HCT116 (cell line): Measurements from ENCODE around the gene LRRC75A. TPM values are rescaled to one million over a fixed set of nuclear protein-coding genes. Genes with fewer than 3 reads are reported as not detected.

ENCODE experiments used
- ATAC-seq: fragments of 200-7000 bp; cut with Tn5 transposase; 2 replicates; pipeline ENCODE4 v1.9.1; 2020; ENCODE audit warnings: mild to moderate bottlenecking, moderate library complexity
- BruUV-seq: library from RNA; stranded (reverse); fragments of 400-500 nt; replicated peaks from 2 replicates; lab custom pipeline; 2021; lab: Mats Ljungman, UMichigan
- CTCF ChIA-PET: fragments of 300-600 bp; sonication (Branson Sonifier 250); formaldehyde crosslinking; loops from one replicate; lab custom pipeline; 2021; ENCODE audit warnings: antibody characterized with exemption; lab: Charles Lee
- POLR2A ChIA-PET: fragments of 300-600, 350-600 bp; sonication (Branson Sonifier 250); formaldehyde crosslinking; loops from one replicate; lab custom pipeline; 2021; ENCODE audit warnings: antibody characterized with exemption; lab: Charles Lee
- RAD21 ChIA-PET, 2 experiments: fragments of 300-600 bp; sonication (Branson Sonifier 250); formaldehyde crosslinking; loops; one replicate each; lab custom pipeline; 2023; ENCODE audit warnings: low total read pairs in 2 of 2; ENCODE audit not compliant: uncharacterized antibody in 2 of 2, unreplicated experiment in 2 of 2, low non-redundant PET in 1 of 2; lab: Charles Lee
- DNase-seq: peaks from one replicate; pipeline ENCODE4 v3.0.0-alpha.2; 2010; ENCODE audit warnings: low read depth, low spot score
- H2AFZ ChIP-seq: fragments of 200-600 bp; shearing (Covaris generic), sonication (generic); 2 replicates; pipeline ENCODE4 v1.6.1; 2017; ENCODE audit warnings: low read depth, mixed run types, mixed read lengths, antibody characterized with exemption, low read length; ENCODE audit not compliant: poor library complexity, severe bottlenecking
- H3K27ac ChIP-seq: 2 replicates; pipeline ENCODE4 v1.5.1; 2012; ENCODE audit warnings: low read depth, low read length
- H3K27me3 ChIP-seq: fragments of 200-600 bp; sonication (generic); 2 replicates; pipeline ENCODE4 v1.6.1; 2016; ENCODE audit warnings: mixed run types, low read length, mixed read lengths; ENCODE audit not compliant: insufficient read depth
- H3K36me3 ChIP-seq, 2 experiments: fragments of 200-500 bp in 1 of 2; fragments of 200-600 bp in 1 of 2; sonication (Bioruptor generic) in 1 of 2; sonication (generic) in 1 of 2; 2 replicates each; pipeline versions ENCODE4 v1.5.1 to v1.6.1; 2014 to 2016; ENCODE audit warnings: low read length in 2 of 2, inconsistent platforms in 1 of 2, mixed read lengths in 1 of 2, mixed run types in 1 of 2; ENCODE audit not compliant: insufficient read depth in 2 of 2, control insufficient read depth in 1 of 2
- H3K4me1 ChIP-seq, 2 experiments: fragments of 200-600 bp in 1 of 2; sonication (generic) in 1 of 2; 2 replicates each; pipeline versions ENCODE4 v1.5.1 to v1.6.1; 2012 to 2017; ENCODE audit warnings: low read length in 2 of 2, inconsistent platforms in 1 of 2, mild to moderate bottlenecking in 1 of 2, mixed read lengths in 1 of 2, mixed run types in 1 of 2, moderate library complexity in 1 of 2; ENCODE audit not compliant: insufficient read depth in 2 of 2, control insufficient read depth in 1 of 2
- H3K4me2 ChIP-seq: fragments of 200-600 bp; sonication (generic); 2 replicates; pipeline ENCODE4 v1.6.1; 2017; ENCODE audit warnings: mixed run types, low read length, mixed read lengths
- H3K4me3 ChIP-seq, 2 experiments: fragments of 200-600 bp in 1 of 2; sonication (generic) in 1 of 2; replicated peaks in 1 of 2; 2 replicates each; pipeline ENCODE4 v1.5.1; 2011 to 2016; ENCODE audit warnings: low read length in 2 of 2, control low read depth in 1 of 2, low read depth in 1 of 2, mild to moderate bottlenecking in 1 of 2, mixed read lengths in 1 of 2, mixed run types in 1 of 2
- H3K79me2 ChIP-seq: fragments of 200-600 bp; sonication (generic); 2 replicates; pipeline ENCODE4 v1.6.1; 2017; ENCODE audit warnings: mild to moderate bottlenecking, mixed run types, low read length, moderate library complexity, mixed read lengths; ENCODE audit not compliant: insufficient read depth
- H3K9ac ChIP-seq: fragments of 200-600 bp; sonication (generic); 2 replicates; pipeline ENCODE4 v1.6.1; 2016; ENCODE audit warnings: low read length, mixed read lengths
- H3K9me2 ChIP-seq: fragments of 200-600 bp; sonication (generic), shearing (Covaris generic); 2 replicates; pipeline ENCODE4 v1.6.1; 2017; ENCODE audit warnings: mixed run types, mild to moderate bottlenecking, moderate library complexity; ENCODE audit not compliant: insufficient read depth
- H3K9me3 ChIP-seq, 2 experiments: fragments of 200-500 bp in 1 of 2; fragments of 200-600 bp in 1 of 2; sonication (Bioruptor generic) in 1 of 2; sonication (generic) in 1 of 2; 2 replicates each; pipeline ENCODE4 v1.6.1; 2014 to 2017; ENCODE audit warnings: low read length in 2 of 2, mixed read lengths in 2 of 2, inconsistent platforms in 1 of 2, low read depth in 1 of 2, mild to moderate bottlenecking in 1 of 2, mixed run types in 1 of 2, moderate library complexity in 1 of 2; ENCODE audit not compliant: control insufficient read depth in 1 of 2, insufficient read depth in 1 of 2
- H4K20me1 ChIP-seq: fragments of 200-600 bp; sonication (generic), shearing (Covaris generic); 2 replicates; pipeline ENCODE4 v1.6.1; 2017; ENCODE audit warnings: mixed run types, mild to moderate bottlenecking, moderate library complexity; ENCODE audit not compliant: insufficient read depth
- CBX3 ChIP-seq: IDR thresholded peaks from 2 replicates; pipeline ENCODE4 v1.6.1; 2012; ENCODE audit warnings: low read depth
- CEBPB ChIP-seq: IDR thresholded peaks from 2 replicates; pipeline ENCODE4 v1.6.1; 2012; ENCODE audit warnings: low read depth
- EZH2phosphoT487 ChIP-seq: fragments of 200-600 bp; IDR thresholded peaks from 2 replicates; pipeline ENCODE4 v1.6.1; 2018; ENCODE audit warnings: antibody characterized with exemption, borderline replicate concordance
- RAD21 ChIP-seq: IDR thresholded peaks from 2 replicates; pipeline ENCODE4 v1.6.1; 2012; ENCODE audit warnings: low read depth, mild to moderate bottlenecking
- TCF7L2 ChIP-seq: IDR thresholded peaks from 2 replicates; pipeline ENCODE4 v1.7.0; 2011; ENCODE audit warnings: borderline replicate concordance, inconsistent platforms; ENCODE audit not compliant: insufficient read depth, insufficient read length; ENCODE audit errors: extremely low read depth
- intact Hi-C: fragments of 100-400 bp; cut with micrococcal nuclease; formaldehyde crosslinking; loops from 2 replicates; pipeline ENCODE4 v1.10.0; 2022
- total RNA-seq: library from RNA; stranded (reverse); gene quantifications from one replicate; pipeline ENCODE4 v1.2.1, GENCODE V29; 2021; ENCODE audit not compliant: unreplicated experiment
- TF ChIP-seq, protein P1 (sequence below): IDR thresholded peaks from 2 replicates; pipeline ENCODE4 v1.6.1; 2012; ENCODE audit warnings: low read depth
- TF ChIP-seq, protein P2 (sequence below), 3 experiments: fragments of 200-600 bp in 1 of 3; sonication (generic) in 1 of 3; IDR thresholded peaks in 2 of 3; conservative IDR thresholded peaks in 1 of 3; 2 replicates each; pipeline ENCODE4 v1.5.1; 2012 to 2017; ENCODE audit warnings: low read depth in 2 of 3, low read length in 2 of 3, antibody characterized with exemption in 1 of 3, borderline replicate concordance in 1 of 3, control low read depth in 1 of 3, mild to moderate bottlenecking in 1 of 3, mixed read lengths in 1 of 3, mixed run types in 1 of 3, moderate library complexity in 1 of 3; ENCODE audit not compliant: insufficient read depth in 1 of 3
- TF ChIP-seq, protein P3 (sequence below): IDR thresholded peaks from 2 replicates; pipeline ENCODE4 v1.6.1; 2012

Gene LRRC75A
- total RNA-seq, 1 experiment from 2014 or later, result 2.3 TPM

DNA sequence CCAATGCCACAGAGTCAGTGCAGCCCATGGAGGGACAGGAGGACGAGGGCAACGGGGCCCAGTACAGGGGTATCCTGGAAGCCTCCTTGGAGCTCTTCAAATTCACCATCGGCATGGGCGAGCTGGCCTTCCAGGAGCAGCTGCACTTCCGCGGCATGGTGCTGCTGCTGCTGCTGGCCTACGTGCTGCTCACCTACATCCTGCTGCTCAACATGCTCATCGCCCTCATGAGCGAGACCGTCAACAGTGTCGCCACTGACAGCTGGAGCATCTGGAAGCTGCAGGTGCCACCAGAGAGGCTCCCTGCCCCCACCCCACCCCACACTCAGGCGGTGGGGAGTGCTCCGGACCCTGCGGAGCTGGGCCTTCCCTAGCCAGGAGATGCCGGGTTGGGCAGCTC lies 60.0 kb downstream of the LRRC75A start:
- DNase-seq, result no peak
- no peaks in the 10 kb centered on the region for H3K9me3 ChIP-seq
- peaks cover 2 to 10% of the 10 kb centered on the region in 2 experiments; a peak in 3 of 4 replicates for H3K4me1 ChIP-seq
- H3K9me2 ChIP-seq, result no peaks in the 10 kb centered on the region
- CTCF ChIA-PET, result no interaction called here
- H3K27me3 ChIP-seq, result no peaks in the 10 kb centered on the region
- no peak overlapping the region for H2AFZ ChIP-seq
- H3K36me3 ChIP-seq, result no peaks in the 10 kb centered on the region
- H3K27ac ChIP-seq, result no peak overlapping the region
- no peaks in the 10 kb centered on the region for H4K20me1 ChIP-seq
- TF ChIP-seq EZH2phosphoT487 (no peak), TCF7L2 (no peak), CEBPB (no peak), CBX3 (no peak), RAD21 (no peak)
- TF ChIP-seq, protein P1, sequence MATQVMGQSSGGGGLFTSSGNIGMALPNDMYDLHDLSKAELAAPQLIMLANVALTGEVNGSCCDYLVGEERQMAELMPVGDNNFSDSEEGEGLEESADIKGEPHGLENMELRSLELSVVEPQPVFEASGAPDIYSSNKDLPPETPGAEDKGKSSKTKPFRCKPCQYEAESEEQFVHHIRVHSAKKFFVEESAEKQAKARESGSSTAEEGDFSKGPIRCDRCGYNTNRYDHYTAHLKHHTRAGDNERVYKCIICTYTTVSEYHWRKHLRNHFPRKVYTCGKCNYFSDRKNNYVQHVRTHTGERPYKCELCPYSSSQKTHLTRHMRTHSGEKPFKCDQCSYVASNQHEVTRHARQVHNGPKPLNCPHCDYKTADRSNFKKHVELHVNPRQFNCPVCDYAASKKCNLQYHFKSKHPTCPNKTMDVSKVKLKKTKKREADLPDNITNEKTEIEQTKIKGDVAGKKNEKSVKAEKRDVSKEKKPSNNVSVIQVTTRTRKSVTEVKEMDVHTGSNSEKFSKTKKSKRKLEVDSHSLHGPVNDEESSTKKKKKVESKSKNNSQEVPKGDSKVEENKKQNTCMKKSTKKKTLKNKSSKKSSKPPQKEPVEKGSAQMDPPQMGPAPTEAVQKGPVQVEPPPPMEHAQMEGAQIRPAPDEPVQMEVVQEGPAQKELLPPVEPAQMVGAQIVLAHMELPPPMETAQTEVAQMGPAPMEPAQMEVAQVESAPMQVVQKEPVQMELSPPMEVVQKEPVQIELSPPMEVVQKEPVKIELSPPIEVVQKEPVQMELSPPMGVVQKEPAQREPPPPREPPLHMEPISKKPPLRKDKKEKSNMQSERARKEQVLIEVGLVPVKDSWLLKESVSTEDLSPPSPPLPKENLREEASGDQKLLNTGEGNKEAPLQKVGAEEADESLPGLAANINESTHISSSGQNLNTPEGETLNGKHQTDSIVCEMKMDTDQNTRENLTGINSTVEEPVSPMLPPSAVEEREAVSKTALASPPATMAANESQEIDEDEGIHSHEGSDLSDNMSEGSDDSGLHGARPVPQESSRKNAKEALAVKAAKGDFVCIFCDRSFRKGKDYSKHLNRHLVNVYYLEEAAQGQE, result no peak
- TF ChIP-seq, protein P2, sequence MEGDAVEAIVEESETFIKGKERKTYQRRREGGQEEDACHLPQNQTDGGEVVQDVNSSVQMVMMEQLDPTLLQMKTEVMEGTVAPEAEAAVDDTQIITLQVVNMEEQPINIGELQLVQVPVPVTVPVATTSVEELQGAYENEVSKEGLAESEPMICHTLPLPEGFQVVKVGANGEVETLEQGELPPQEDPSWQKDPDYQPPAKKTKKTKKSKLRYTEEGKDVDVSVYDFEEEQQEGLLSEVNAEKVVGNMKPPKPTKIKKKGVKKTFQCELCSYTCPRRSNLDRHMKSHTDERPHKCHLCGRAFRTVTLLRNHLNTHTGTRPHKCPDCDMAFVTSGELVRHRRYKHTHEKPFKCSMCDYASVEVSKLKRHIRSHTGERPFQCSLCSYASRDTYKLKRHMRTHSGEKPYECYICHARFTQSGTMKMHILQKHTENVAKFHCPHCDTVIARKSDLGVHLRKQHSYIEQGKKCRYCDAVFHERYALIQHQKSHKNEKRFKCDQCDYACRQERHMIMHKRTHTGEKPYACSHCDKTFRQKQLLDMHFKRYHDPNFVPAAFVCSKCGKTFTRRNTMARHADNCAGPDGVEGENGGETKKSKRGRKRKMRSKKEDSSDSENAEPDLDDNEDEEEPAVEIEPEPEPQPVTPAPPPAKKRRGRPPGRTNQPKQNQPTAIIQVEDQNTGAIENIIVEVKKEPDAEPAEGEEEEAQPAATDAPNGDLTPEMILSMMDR (IDR thresholded peaks at IDR 0.05 in 2 of 3, conservative IDR thresholded peaks at IDR 0.05 in 1 of 3; ENCODE audit: borderline replicate concordance in 1 of 3, insufficient read depth in 1 of 3, low read depth in 2 of 3, low read length in 2 of 3), result no peak
- TF ChIP-seq, protein P3, sequence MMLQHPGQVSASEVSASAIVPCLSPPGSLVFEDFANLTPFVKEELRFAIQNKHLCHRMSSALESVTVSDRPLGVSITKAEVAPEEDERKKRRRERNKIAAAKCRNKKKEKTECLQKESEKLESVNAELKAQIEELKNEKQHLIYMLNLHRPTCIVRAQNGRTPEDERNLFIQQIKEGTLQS, result no peak
- no peak overlapping the region for H3K4me2 ChIP-seq
- no peak for ATAC-seq
- no TSS peak for BruUV-seq
- H3K9ac ChIP-seq, result no peak overlapping the region
- intact Hi-C loops, result no loop called here
- no peaks in the 10 kb centered on the region for H3K79me2 ChIP-seq
- POLR2A ChIA-PET, result no interaction called here
- RAD21 ChIA-PET, result no interaction called here
- no peak overlapping the region for H3K4me3 ChIP-seq
